Stimulated activated CD8-positive, alpha-beta memory T cell treated with anti-CD3 and anti-CD28 coated beads, Interleukin-7, amount 100 ng/mL, for 1 hour (primary cell): ENCODE data around the gene SLC12A3.
"Not testable (repeated sequence)": the region's sequence is repeated elsewhere in the genome, so short reads cannot be mapped to it uniquely, and the experiment has no call there.

ENCODE experiments used
- DNase-seq, 2 donors: peaks; one replicate each; pipeline ENCODE4 v3.0.0-alpha.2; 2020; ENCODE audit warnings: low read depth in 2 of 2

The SLC12A3 gene

GRCh38 chr16:56868766-56869165, 3.8 kb downstream of the SLC12A3 start:
- DNase-seq = not testable (repeated sequence)

GRCh38 chr16:56869513-56870275, 4.7 kb downstream of the SLC12A3 start:
- DNase-seq = no peak

- no peak for DNase-seq
These were observed 5.4 kb downstream of the SLC12A3 start for GRCh38 chr16:56870276-56870888.

- no peak for DNase-seq
These were observed 6.2 kb downstream of the SLC12A3 start for GRCh38 chr16:56871172-56871593.

GRCh38 chr16:56872863-56873391, 7.9 kb downstream of the SLC12A3 start:
- DNase-seq = no peak

GRCh38 chr16:56874800-56875199, 9.8 kb downstream of the SLC12A3 start:
- no peak for DNase-seq

GRCh38 chr16:56876048-56876447, 11.0 kb downstream of the SLC12A3 start:
- no peak for DNase-seq

- no peak for DNase-seq
These were observed 12.6 kb downstream of the SLC12A3 start for GRCh38 chr16:56877486-56878182.

GRCh38 chr16:56878282-56878854, 13.4 kb downstream of the SLC12A3 start:
- DNase-seq = no peak

GRCh38 chr16:56879276-56879675, 14.3 kb downstream of the SLC12A3 start:
- DNase-seq = no peak

GRCh38 chr16:56880176-56880575, 15.2 kb downstream of the SLC12A3 start:
- no peak for DNase-seq

GRCh38 chr16:56880685-56881084, 15.7 kb downstream of the SLC12A3 start:
- DNase-seq = no peak

GRCh38 chr16:56882077-56882800, 17.2 kb downstream of the SLC12A3 start:
- DNase-seq = no peak

- DNase-seq = no peak
These were observed 18.6 kb downstream of the SLC12A3 start for GRCh38 chr16:56883586-56883985.

GRCh38 chr16:56884026-56884582, 19.1 kb downstream of the SLC12A3 start:
- DNase-seq = no peak

GRCh38 chr16:56884929-56885328, 19.9 kb downstream of the SLC12A3 start:
- DNase-seq = not testable (repeated sequence)

GRCh38 chr16:56885446-56886162, 20.6 kb downstream of the SLC12A3 start:
- no peak for DNase-seq

GRCh38 chr16:56886296-56886695, 21.3 kb downstream of the SLC12A3 start:
- DNase-seq = no peak

- DNase-seq = no peak
These were observed 21.8 kb downstream of the SLC12A3 start for GRCh38 chr16:56886826-56887225.

GRCh38 chr16:56888806-56889205, 23.8 kb downstream of the SLC12A3 start:
- no peak for DNase-seq
